ENCODE data around the gene ERCC6L.

DNA sequence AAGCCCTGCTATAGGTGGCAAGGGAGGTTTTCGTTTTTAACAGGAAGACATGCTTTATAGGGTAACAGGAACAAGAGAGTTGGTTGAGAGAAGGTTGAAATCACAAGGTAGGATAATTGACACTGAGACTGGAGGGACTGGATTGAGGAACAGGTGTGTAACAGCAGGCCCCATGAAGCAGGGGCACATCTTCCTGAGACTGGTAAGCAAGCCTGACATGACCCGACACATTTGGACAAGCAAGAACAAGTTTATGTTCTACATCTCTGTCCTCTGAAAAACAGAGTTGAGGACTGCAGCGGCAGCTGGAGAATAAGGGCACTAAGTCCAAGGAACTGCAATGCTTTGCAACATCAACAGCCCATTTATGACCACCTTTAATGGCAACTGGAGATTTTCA is 33.0 kb upstream of the ERCC6L start:
- TF ChIP-seq CTCF (conservative IDR thresholded peaks at IDR 0.05; ENCODE audit: low read depth, low read length) (no peak), EZH2phosphoT487 (IDR thresholded peaks at IDR 0.05; ENCODE audit: borderline replicate concordance, low read length) (no peak)

All from PC-3 (cell line).